ENCODE measurements around the gene ISX. TPM values are rescaled to one million over a fixed set of nuclear protein-coding genes. Genes with fewer than 3 reads are reported as not detected.

ISX gene
- total RNA-seq, 4 donors from 2014 or later, result not detected

- TF ChIP-seq EP300 (IDR thresholded peaks at IDR 0.05), result no peak
- no peak for TF ChIP-seq POLR2A (IDR thresholded peaks at IDR 0.05)
- TF ChIP-seq, protein P1, sequence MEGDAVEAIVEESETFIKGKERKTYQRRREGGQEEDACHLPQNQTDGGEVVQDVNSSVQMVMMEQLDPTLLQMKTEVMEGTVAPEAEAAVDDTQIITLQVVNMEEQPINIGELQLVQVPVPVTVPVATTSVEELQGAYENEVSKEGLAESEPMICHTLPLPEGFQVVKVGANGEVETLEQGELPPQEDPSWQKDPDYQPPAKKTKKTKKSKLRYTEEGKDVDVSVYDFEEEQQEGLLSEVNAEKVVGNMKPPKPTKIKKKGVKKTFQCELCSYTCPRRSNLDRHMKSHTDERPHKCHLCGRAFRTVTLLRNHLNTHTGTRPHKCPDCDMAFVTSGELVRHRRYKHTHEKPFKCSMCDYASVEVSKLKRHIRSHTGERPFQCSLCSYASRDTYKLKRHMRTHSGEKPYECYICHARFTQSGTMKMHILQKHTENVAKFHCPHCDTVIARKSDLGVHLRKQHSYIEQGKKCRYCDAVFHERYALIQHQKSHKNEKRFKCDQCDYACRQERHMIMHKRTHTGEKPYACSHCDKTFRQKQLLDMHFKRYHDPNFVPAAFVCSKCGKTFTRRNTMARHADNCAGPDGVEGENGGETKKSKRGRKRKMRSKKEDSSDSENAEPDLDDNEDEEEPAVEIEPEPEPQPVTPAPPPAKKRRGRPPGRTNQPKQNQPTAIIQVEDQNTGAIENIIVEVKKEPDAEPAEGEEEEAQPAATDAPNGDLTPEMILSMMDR (IDR thresholded peaks at IDR 0.05), result no peak
- no peak for TF ChIP-seq POLR2AphosphoS5 (IDR thresholded peaks at IDR 0.05)
- 50% methylated on average over 1 of the region's 1 CpG; no CpG with 5 or more reads in 1 of the 2 donors for whole genome bisulfite sequencing, 2 donors (ENCODE audit: low coverage in 1 of 2)
- no peak for ATAC-seq
- no peaks in the 10 kb centered on the region for H3K9me3 ChIP-seq
- peaks cover 10% of the 10 kb centered on the region for H3K27me3 ChIP-seq
- no peak overlapping the region for H3K27ac ChIP-seq
- no peaks in the 10 kb centered on the region for H3K36me3 ChIP-seq
- no peak overlapping the region for H3K4me3 ChIP-seq
- H3K4me1 ChIP-seq, result no peaks in the 10 kb centered on the region
These were observed 775 bp upstream of the ISX start for GRCh38 chr22:35065183-35065582.

DNA sequence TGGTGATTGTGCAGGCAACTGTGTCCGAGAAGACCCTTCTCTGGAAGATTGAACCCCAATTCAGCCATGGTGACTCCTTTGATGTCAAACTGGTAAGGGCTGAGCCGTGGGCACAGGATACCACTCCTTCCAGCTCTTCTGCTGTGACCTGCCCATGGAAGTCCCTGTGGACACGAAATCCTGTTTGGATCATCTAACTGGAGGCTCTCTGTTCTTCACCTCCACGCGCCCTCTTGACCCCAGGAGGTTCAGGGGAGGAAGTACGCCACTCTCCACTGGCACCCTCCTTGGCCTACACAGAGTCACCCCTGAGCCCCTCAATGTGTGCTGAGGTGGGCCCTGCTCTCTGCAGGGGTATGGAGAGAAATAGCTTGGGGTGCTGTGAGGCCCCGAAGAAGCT is 810 bp downstream of the ISX start:
- ATAC-seq, result no peak
- WGBS, 2 donors (ENCODE audit: low coverage in 1 of 2), result 100% methylated on average over 3 of the region's 7 CpGs; no CpG with 5 or more reads in 1 of the 2 donors
- no peak for TF ChIP-seq POLR2A (IDR thresholded peaks at IDR 0.05)
- TF ChIP-seq EP300 (IDR thresholded peaks at IDR 0.05), result no peak
- no peak for TF ChIP-seq POLR2AphosphoS5 (IDR thresholded peaks at IDR 0.05)
- TF ChIP-seq, protein P1 (IDR thresholded peaks at IDR 0.05), result no peak
- Histone ChIP-seq H3K36me3 (no peaks in the 10 kb centered on the region), H3K4me1 (no peaks in the 10 kb centered on the region), H3K27ac (no peak overlapping the region), H3K27me3 (peaks cover 18% of the 10 kb centered on the region), H3K9me3 (no peaks in the 10 kb centered on the region), H3K4me3 (no peak overlapping the region)

DNA sequence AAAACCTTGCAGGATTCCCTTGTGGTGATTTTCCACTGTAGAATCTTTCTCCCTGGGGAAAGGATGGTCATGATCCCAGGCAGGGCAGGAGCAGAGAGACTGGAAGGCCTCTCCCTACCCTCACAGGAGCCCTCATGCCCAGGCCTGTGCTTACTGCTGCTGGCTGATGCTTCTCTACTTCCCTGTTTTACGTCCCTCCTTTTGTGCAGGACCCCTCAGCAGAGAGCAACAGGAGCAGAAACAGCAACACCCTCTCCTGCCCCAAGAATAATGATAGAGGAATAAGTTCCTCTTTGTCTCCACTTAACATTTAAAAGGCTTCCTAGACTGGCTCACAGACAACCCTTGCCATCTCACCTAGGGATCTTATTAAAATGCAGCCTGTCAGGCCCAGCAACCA is 3.6 kb downstream of the ISX start:
- TF ChIP-seq EP300 (IDR thresholded peaks at IDR 0.05), result no peak
- TF ChIP-seq, protein P1 (IDR thresholded peaks at IDR 0.05), result no peak
- TF ChIP-seq POLR2AphosphoS5 (IDR thresholded peaks at IDR 0.05), result no peak
- no peak for TF ChIP-seq POLR2A (IDR thresholded peaks at IDR 0.05)
- peaks cover 18% of the 10 kb centered on the region for H3K27me3 ChIP-seq
- 55 to 67% methylated on average over 1 of the region's 1 CpG for WGBS, 2 donors (ENCODE audit: low coverage in 1 of 2)
- H3K4me3 ChIP-seq, result no peak overlapping the region
- no peaks in the 10 kb centered on the region for H3K9me3 ChIP-seq
- no peak overlapping the region for H3K27ac ChIP-seq
- H3K36me3 ChIP-seq, result no peaks in the 10 kb centered on the region
- ATAC-seq, result no peak
- H3K4me1 ChIP-seq, result no peaks in the 10 kb centered on the region

GRCh38 chr22:35070451-35071093 is 4.6 kb downstream of the ISX start:
- Histone ChIP-seq H3K27me3 (peaks cover 18% of the 10 kb centered on the region), H3K27ac (no peak overlapping the region), H3K9me3 (no peaks in the 10 kb centered on the region), H3K4me1 (no peaks in the 10 kb centered on the region), H3K36me3 (no peaks in the 10 kb centered on the region), H3K4me3 (no peak overlapping the region)
- ATAC-seq, result no peak
- TF ChIP-seq POLR2AphosphoS5 (IDR thresholded peaks at IDR 0.05), result no peak
- TF ChIP-seq POLR2A (IDR thresholded peaks at IDR 0.05), result no peak
- TF ChIP-seq EP300 (IDR thresholded peaks at IDR 0.05), result no peak
- 46 to 73% methylated on average over 2 of the region's 2 CpGs for WGBS, 2 donors (ENCODE audit: low coverage in 1 of 2)

GRCh38 chr22:35071784-35072183 is 5.8 kb downstream of the ISX start:
- Histone ChIP-seq H3K9me3 (no peaks in the 10 kb centered on the region), H3K36me3 (no peaks in the 10 kb centered on the region), H3K27me3 (peaks cover 14% of the 10 kb centered on the region), H3K4me1 (no peaks in the 10 kb centered on the region), H3K4me3 (no peak overlapping the region), H3K27ac (peak overlapping the region in 2 of 4 donors; percentile 37 to 51)
- 40% methylated on average over 2 of the region's 3 CpGs; no CpG with 5 or more reads in 1 of the 2 donors for WGBS, 2 donors (ENCODE audit: low coverage in 1 of 2)
- ATAC-seq, result no peak
- TF ChIP-seq POLR2A (IDR thresholded peaks at IDR 0.05) (no peak), POLR2AphosphoS5 (IDR thresholded peaks at IDR 0.05) (no peak), EP300 (IDR thresholded peaks at IDR 0.05) (no peak)
- TF ChIP-seq, protein P1 (IDR thresholded peaks at IDR 0.05), result no peak
